Liver (tissue), 9 donors: Measurements from ENCODE around the gene HTR4. TPM values are rescaled to one million over a fixed set of nuclear protein-coding genes. Genes with fewer than 3 reads are reported as not detected.

Experiments
- DNase-seq: peaks from one replicate; pipeline ENCODE4 v3.0.0-alpha.2; 2017; ENCODE audit warnings: low spot score
- H3K27ac ChIP-seq, 2 donors: one replicate each; pipeline ENCODE4 v1.7.0; 2013; ENCODE audit warnings: inconsistent platforms in 2 of 2, low read length in 2 of 2, control low read depth in 1 of 2, low read depth in 1 of 2, mild to moderate bottlenecking in 1 of 2
- H3K27me3 ChIP-seq, 4 donors: one replicate each; pipeline versions ENCODE4 v1.6.1 to v1.7.0; 2013; ENCODE audit warnings: low read length in 3 of 4, inconsistent platforms in 1 of 4, mild to moderate bottlenecking in 1 of 4, moderate library complexity in 1 of 4; ENCODE audit not compliant: control insufficient read depth in 4 of 4, insufficient read depth in 4 of 4
- H3K36me3 ChIP-seq, 4 donors: one replicate each; pipeline versions ENCODE4 v1.6.1 to v1.7.0; 2013; ENCODE audit warnings: low read length in 3 of 4, mild to moderate bottlenecking in 3 of 4, low read depth in 1 of 4, moderate library complexity in 1 of 4; ENCODE audit not compliant: control insufficient read depth in 4 of 4, insufficient read depth in 3 of 4
- H3K4me1 ChIP-seq, 4 donors: one replicate each; pipeline versions ENCODE4 v1.6.1 to v1.7.0; 2013; ENCODE audit warnings: low read length in 3 of 4, mild to moderate bottlenecking in 3 of 4, moderate library complexity in 1 of 4; ENCODE audit not compliant: control insufficient read depth in 4 of 4, insufficient read depth in 4 of 4
- H3K4me3 ChIP-seq, 3 donors: one replicate each; pipeline versions ENCODE4 v1.6.1 to v1.7.0; 2013; ENCODE audit warnings: low read length in 3 of 3, control low read depth in 1 of 3, low read depth in 1 of 3, mild to moderate bottlenecking in 1 of 3
- H3K9ac ChIP-seq, 2 donors: one replicate each; pipeline ENCODE4 v1.7.0; 2013; ENCODE audit warnings: low read length in 2 of 2, mild to moderate bottlenecking in 2 of 2, moderate library complexity in 2 of 2, control low read depth in 1 of 2, low read depth in 1 of 2
- H3K9me3 ChIP-seq, 4 donors: one replicate each; pipeline versions ENCODE4 v1.6.1 to v1.7.0; 2013; ENCODE audit warnings: low read length in 3 of 4; ENCODE audit not compliant: control insufficient read depth in 4 of 4
- CTCF ChIP-seq: fragments of 150-350 bp; IDR thresholded peaks from 2 replicates; pipeline ENCODE4 v1.5.1; 2017; ENCODE audit warnings: improper control_type of control experiment, low read depth, low read length; ENCODE audit not compliant: missing input control
- FOXA1 ChIP-seq: IDR thresholded peaks from 2 replicates; pipeline ENCODE4 v1.6.1; 2016; ENCODE audit warnings: antibody characterized with exemption
- GABPA ChIP-seq, 2 donors: IDR thresholded peaks in 1 of 2; conservative IDR thresholded peaks in 1 of 2; 2 replicates each; pipeline ENCODE4 v1.6.1; 2016; ENCODE audit warnings: antibody characterized with exemption in 2 of 2, mild to moderate bottlenecking in 1 of 2, moderate library complexity in 1 of 2
- HNF4G ChIP-seq: IDR thresholded peaks from 2 replicates; pipeline ENCODE4 v1.6.1; 2016; ENCODE audit warnings: antibody characterized with exemption
- JUND ChIP-seq, 2 donors: IDR thresholded peaks; 2 replicates each; pipeline ENCODE4 v1.6.1; 2016; ENCODE audit warnings: antibody characterized with exemption in 2 of 2
- MAX ChIP-seq: IDR thresholded peaks from 2 replicates; pipeline ENCODE4 v1.6.1; 2016; ENCODE audit warnings: antibody characterized with exemption
- NR2F2 ChIP-seq: IDR thresholded peaks from 2 replicates; pipeline ENCODE4 v1.6.1; 2016; ENCODE audit warnings: antibody characterized with exemption
- REST ChIP-seq: IDR thresholded peaks from 2 replicates; pipeline ENCODE4 v1.6.1; 2016; ENCODE audit warnings: antibody characterized with exemption, mild to moderate bottlenecking
- SP1 ChIP-seq: IDR thresholded peaks from 2 replicates; pipeline ENCODE4 v1.6.1; 2018; ENCODE audit warnings: antibody characterized with exemption, mild to moderate bottlenecking
- TAF1 ChIP-seq: conservative IDR thresholded peaks from 2 replicates; pipeline ENCODE4 v1.6.1; 2016; ENCODE audit warnings: antibody characterized with exemption, mild to moderate bottlenecking
- YY1 ChIP-seq: IDR thresholded peaks from 2 replicates; pipeline ENCODE4 v1.6.1; 2016; ENCODE audit warnings: antibody characterized with exemption, mild to moderate bottlenecking
- ZBTB33 ChIP-seq: IDR thresholded peaks from 2 replicates; pipeline ENCODE4 v1.6.1; 2016; ENCODE audit warnings: antibody characterized with exemption
- WGBS: extraction: QIAGEN DNeasy Blood & Tissue Kit; methylation state at CpG from one replicate; pipeline ENCODE4 v1.1.7; 2013; 5-methylcytosine and 5-hydroxymethylcytosine counted together
- polyA plus RNA-seq, 2 donors: library from polyadenylated mRNA; stranded (reverse) in 1 of 2; unstranded in 1 of 2; fragments of 200-250 nt in 1 of 2; fragments of >200 nt in 1 of 2; fragmentation: Nextera tagmentation in 1 of 2; extraction: Ambion mirVana in 1 of 2; gene quantifications; one replicate each; pipeline versions ENCODE4 v1.2.1 to v1.2.3, GENCODE V29; 2013 to 2015
- total RNA-seq, 2 donors: library from RNA; depleted of rRNA; stranded (reverse); fragments of >200 nt; gene quantifications; one replicate each; pipeline ENCODE4 v1.2.3, GENCODE V29; 2014
- donor health status: healthy.
- donor health status: healthy.
- donor health status: healthy.
- donor health status: healthy.
- donor health status: healthy.

The HTR4 gene
- total and polyA plus RNA-seq, 4 donors: 0.19 to 2.4 (median 0.98) TPM

- TF ChIP-seq REST: no peak
- TF ChIP-seq MAX: no peak
- no peak for TF ChIP-seq HNF4G
Observed at GRCh38 chr5:148507648-148508047, 146.7 kb downstream of the HTR4 start (continued).

DNA sequence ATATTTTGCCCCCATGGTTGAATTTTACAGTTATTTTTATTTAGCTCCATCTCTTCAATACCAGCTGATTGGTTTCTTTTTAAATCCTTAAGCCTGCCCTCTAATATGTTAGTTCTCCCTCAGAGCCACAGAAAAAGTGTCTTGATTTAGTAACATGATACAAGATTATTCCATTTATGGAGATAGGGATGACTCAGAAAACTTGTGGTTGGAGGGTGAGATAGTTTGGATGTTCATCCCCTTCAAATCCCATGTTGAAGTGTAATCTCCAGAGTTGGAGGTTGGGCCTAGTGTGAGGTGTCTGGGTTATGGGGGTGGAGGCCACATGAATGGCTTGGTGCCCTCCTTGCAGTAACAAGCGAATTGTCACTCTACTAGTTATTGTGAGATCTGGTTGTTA is 154.9 kb downstream of the HTR4 start:
- no peak for DNase-seq
- H3K4me1 ChIP-seq: no peaks in the 10 kb centered on the region
- H3K36me3 ChIP-seq: no peaks in the 10 kb centered on the region
- no peak overlapping the region for H3K4me3 ChIP-seq
- no peak overlapping the region for H3K27ac ChIP-seq
- no peaks in the 10 kb centered on the region for H3K9me3 ChIP-seq
- TF ChIP-seq MAX (no peak), FOXA1 (no peak), SP1 (no peak), NR2F2 (no peak), ZBTB33 (no peak), TAF1 (no peak)
- 87% methylated on average over 1 of the region's 1 CpG for WGBS
- no peaks in the 10 kb centered on the region for H3K27me3 ChIP-seq
- H3K9ac ChIP-seq: no peak overlapping the region

DNA sequence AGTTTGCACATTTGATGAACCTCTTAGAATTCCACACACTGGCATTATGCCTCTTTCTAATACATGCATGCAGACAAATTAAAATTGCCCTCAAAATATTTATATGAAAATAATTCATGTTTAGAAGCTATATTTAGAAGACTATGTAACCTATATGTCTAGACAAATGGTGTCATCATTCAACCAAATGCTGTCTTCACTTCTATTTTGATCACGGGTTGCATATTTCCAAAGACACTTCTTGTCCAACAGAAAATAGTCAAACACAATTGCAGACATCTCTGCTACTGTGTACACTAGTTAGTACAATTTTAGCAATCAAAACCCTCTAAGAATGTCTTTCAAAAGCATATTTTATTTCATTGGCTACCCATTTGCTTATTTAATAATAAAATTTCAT is 156.6 kb downstream of the HTR4 start:
- H3K27ac ChIP-seq: no peak overlapping the region
- H3K4me1 ChIP-seq: peaks cover 0 to under 1% (median 0%) of the 10 kb centered on the region in 4 donors
- no peaks in the 10 kb centered on the region for H3K9me3 ChIP-seq
- H3K27me3 ChIP-seq: no peaks in the 10 kb centered on the region
- WGBS: 91% methylated on average over 1 of the region's 1 CpG
- no peak for DNase-seq
- no peak overlapping the region for H3K4me3 ChIP-seq
- H3K36me3 ChIP-seq: no peaks in the 10 kb centered on the region
- no peak overlapping the region for H3K9ac ChIP-seq
- no peak for TF ChIP-seq MAX
- TF ChIP-seq GABPA (IDR thresholded peaks at IDR 0.05 in 1 of 2, conservative IDR thresholded peaks at IDR 0.05 in 1 of 2): no peak
- TF ChIP-seq CTCF: no peak
- TF ChIP-seq TAF1: no peak
- TF ChIP-seq YY1: no peak
- TF ChIP-seq JUND (IDR thresholded peaks at IDR 0.05): no peak
